ENCODE results near the gene IL1RL1. TPM values are rescaled to one million over a fixed set of nuclear protein-coding genes. Genes with fewer than 3 reads are reported as not detected.

Gene IL1RL1
- total RNA-seq, 2 donors from 2014 or later = 4.8 to 65.3 TPM

- Histone ChIP-seq H3K4me1 (peaks cover 0 to 5% of the 10 kb centered on the region in 2 donors), H3K9me3 (no peaks in the 10 kb centered on the region), H3K27ac (no peak overlapping the region), H3K36me3 (no peaks in the 10 kb centered on the region), H3K4me3 (no peak overlapping the region), H3K27me3 (no peaks in the 10 kb centered on the region)
- no peak for DNase-seq (ENCODE audit: low spot score)
- no peak for TF ChIP-seq CTCF (IDR thresholded peaks at IDR 0.05)
Measured at GRCh38 chr2:102357937-102358336, 46.6 kb downstream of the IL1RL1 start.

- H3K27ac ChIP-seq = no peak overlapping the region
Measured at GRCh38 chr2:102358496-102358895, 47.1 kb downstream of the IL1RL1 start.

GRCh38 chr2:102359527-102359926 is 48.2 kb downstream of the IL1RL1 start:
- Histone ChIP-seq H3K36me3 (no peaks in the 10 kb centered on the region), H3K27ac (no peak overlapping the region), H3K4me3 (no peak overlapping the region), H3K27me3 (no peaks in the 10 kb centered on the region), H3K9me3 (no peaks in the 10 kb centered on the region), H3K4me1 (peaks cover 0 to 5% of the 10 kb centered on the region in 2 donors)
- no peak for DNase-seq (ENCODE audit: low spot score)
- no peak for TF ChIP-seq CTCF (IDR thresholded peaks at IDR 0.05)

More at GRCh38 chr2:102358496-102358895, 47.1 kb downstream of the IL1RL1 start:
- Histone ChIP-seq H3K4me3 (no peak overlapping the region), H3K4me1 (peaks cover 0 to 5% of the 10 kb centered on the region in 2 donors), H3K27me3 (no peaks in the 10 kb centered on the region), H3K36me3 (no peaks in the 10 kb centered on the region), H3K9me3 (no peaks in the 10 kb centered on the region)
- TF ChIP-seq CTCF (IDR thresholded peaks at IDR 0.05) = no peak
- no peak for DNase-seq (ENCODE audit: low spot score)

DNA sequence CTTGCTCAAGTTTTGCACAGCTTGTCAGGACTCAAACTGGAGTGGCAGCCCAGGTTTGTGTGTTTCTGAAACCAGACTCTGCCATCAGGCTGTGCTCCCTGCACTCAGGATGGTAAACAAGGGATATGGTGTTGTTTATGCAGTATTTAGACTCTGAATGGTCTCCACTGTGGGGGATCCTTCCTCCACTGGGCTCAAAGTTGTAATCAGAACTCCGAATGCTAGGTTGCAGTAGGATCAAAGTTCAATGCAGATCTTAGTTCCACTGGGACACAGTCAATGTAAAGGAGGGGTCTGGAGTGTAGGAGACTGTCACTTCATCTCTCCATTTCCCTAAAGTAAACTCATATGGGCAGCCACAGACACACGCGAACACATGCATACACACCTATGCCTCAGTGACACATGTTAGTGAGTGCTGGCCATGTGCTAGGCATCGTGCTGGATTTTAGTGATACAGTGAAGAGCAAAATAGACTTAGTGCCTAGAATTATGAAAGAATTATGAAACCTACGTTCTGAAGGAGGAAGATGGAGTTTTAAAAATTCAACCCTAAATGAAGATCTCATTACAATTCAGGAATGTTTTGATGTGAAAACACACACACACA is 50.4 kb downstream of the IL1RL1 start:
- Histone ChIP-seq H3K4me1 (no peaks in the 10 kb centered on the region), H3K9me3 (peaks cover 3 to 16% of the 10 kb centered on the region in 2 donors), H3K27me3 (no peaks in the 10 kb centered on the region), H3K4me3 (no peak overlapping the region), H3K36me3 (peaks cover 12% of the 10 kb centered on the region), H3K27ac (no peak overlapping the region)
- DNase-seq (ENCODE audit: low spot score) = no peak
- no peak for TF ChIP-seq CTCF (IDR thresholded peaks at IDR 0.05)

DNA sequence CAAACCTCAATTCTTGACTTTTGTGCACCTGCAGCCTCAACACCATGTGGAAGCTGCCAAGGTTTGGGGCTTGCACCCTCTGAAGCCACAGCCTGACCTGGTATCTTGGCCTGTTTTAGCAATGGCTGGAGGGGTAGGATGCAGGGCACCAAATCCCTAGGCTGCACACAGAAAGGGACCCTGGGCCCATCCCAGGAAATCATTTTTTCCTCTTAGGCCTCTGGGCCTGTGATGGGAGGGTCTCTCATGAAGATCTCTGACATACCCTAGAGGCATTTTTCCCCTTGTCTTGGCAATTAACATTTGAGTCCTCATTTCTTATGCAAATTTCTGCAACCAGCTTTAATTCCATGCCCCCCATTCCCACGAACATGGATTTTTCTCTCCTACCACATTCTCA is 54.4 kb downstream of the IL1RL1 start:
- H3K4me3 ChIP-seq = no peak overlapping the region
- no peaks in the 10 kb centered on the region for H3K4me1 ChIP-seq
- DNase-seq (ENCODE audit: low spot score) = no peak
- H3K36me3 ChIP-seq = peaks cover 14% of the 10 kb centered on the region
- H3K27me3 ChIP-seq = no peaks in the 10 kb centered on the region
- no peak overlapping the region for H3K27ac ChIP-seq
- H3K9me3 ChIP-seq = peaks cover 3 to 18% of the 10 kb centered on the region in 2 donors
- no peak for TF ChIP-seq CTCF (IDR thresholded peaks at IDR 0.05)
